GM18861 (cell line): ENCODE data around the gene GARIN5A.

Experiments used
- ATAC-seq: cut with Tn5 transposase; IDR thresholded peaks from one replicate; pipeline ENCODE4 v1.9.1; 2021; ENCODE audit not compliant: unreplicated experiment

The GARIN5A gene

GRCh38 chr19:50476224-50476906 lies at the start of gene GARIN5A, which contains the start of gene EMC10:
Gene GARIN5A (minus strand): TSS chr19:50476848. CDS start chr19:50476388, 460 bp downstream.
Gene EMC10 (plus strand): TSS chr19:50476507. CDS start chr19:50476545, 38 bp downstream.
- peak; percentile 79 for ATAC-seq

GRCh38 chr19:50522881-50523280 lies 46.2 kb upstream of the GARIN5A start:
- ATAC-seq = no peak

- ATAC-seq = no peak
These were observed 44.3 kb upstream of the GARIN5A start for GRCh38 chr19:50520822-50521465.

GRCh38 chr19:50519006-50519575 lies 42.4 kb upstream of the GARIN5A start:
- ATAC-seq = no peak

- ATAC-seq = no peak
These were observed 41.7 kb upstream of the GARIN5A start for GRCh38 chr19:50518091-50519005.

- ATAC-seq = no peak
These were observed 41.0 kb upstream of the GARIN5A start for GRCh38 chr19:50517704-50518075.

- no peak for ATAC-seq
These were observed 40.5 kb upstream of the GARIN5A start for GRCh38 chr19:50516964-50517703.

- ATAC-seq = no peak
These were observed 39.8 kb upstream of the GARIN5A start for GRCh38 chr19:50516456-50516855.

- ATAC-seq = no peak
These were observed 38.5 kb upstream of the GARIN5A start for GRCh38 chr19:50515168-50515561.

- no peak for ATAC-seq
These were observed 37.9 kb upstream of the GARIN5A start for GRCh38 chr19:50514346-50515167.

- ATAC-seq = no peak
These were observed 37.2 kb upstream of the GARIN5A start, which contains the start of gene ASPDH for GRCh38 chr19:50513746-50514345. Gene ASPDH (minus strand): TSS chr19:50513913. CDS start chr19:50513823, 90 bp downstream.

- ATAC-seq = no peak
These were observed 36.5 kb upstream of the GARIN5A start for GRCh38 chr19:50512999-50513745.

- no peak for ATAC-seq
These were observed 35.7 kb upstream of the GARIN5A start for GRCh38 chr19:50512112-50512998.

- peak; percentile 82 for ATAC-seq
These were observed 34.6 kb upstream of the GARIN5A start, which contains the start of gene JOSD2 for GRCh38 chr19:50511069-50511822. Gene JOSD2 (minus strand): TSS chr19:50511191. CDS start chr19:50510431, 760 bp downstream.

- ATAC-seq = no peak
These were observed 34.0 kb upstream of the GARIN5A start for GRCh38 chr19:50510700-50511068.

- no peak for ATAC-seq
These were observed 33.5 kb upstream of the GARIN5A start for GRCh38 chr19:50510121-50510670.
